HEK293 (cell line): ENCODE measurements around the gene ARL15.

Source experiments
- BCL11B ChIP-seq: fragments of 450-650 bp; formaldehyde crosslinking; IDR thresholded peaks from 2 replicates; pipeline ENCODE4 v1.5.1; 2016; ENCODE audit warnings: low read depth, missing biosample characterization, missing genetic modification characterization
- FEZF1 ChIP-seq: fragments of 450-650 bp; formaldehyde crosslinking; IDR thresholded peaks from 2 replicates; pipeline ENCODE4 v1.5.1; 2016; ENCODE audit warnings: missing biosample characterization, missing genetic modification characterization
- HOXC10 ChIP-seq: sonication (generic); formaldehyde crosslinking; IDR thresholded peaks from 2 replicates; pipeline ENCODE4 v1.8.1; 2023; ENCODE audit warnings: mild to moderate bottlenecking, missing genetic modification reagents
- KLF8 ChIP-seq: fragments of 450-650 bp; formaldehyde crosslinking; IDR thresholded peaks from 2 replicates; pipeline ENCODE4 v1.5.1; 2016; ENCODE audit warnings: missing biosample characterization, missing genetic modification characterization
- MEIS1 ChIP-seq: sonication (generic); formaldehyde crosslinking; IDR thresholded peaks from 2 replicates; pipeline ENCODE4 v1.8.1; 2022; ENCODE audit warnings: missing genetic modification reagents, mild to moderate bottlenecking, borderline replicate concordance
- MYNN ChIP-seq: fragments of 450-650 bp; formaldehyde crosslinking; IDR thresholded peaks from 2 replicates; pipeline ENCODE4 v1.5.1; 2016; ENCODE audit warnings: missing biosample characterization, missing genetic modification characterization, borderline replicate concordance
- PATZ1 ChIP-seq: fragments of 450-650 bp; formaldehyde crosslinking; IDR thresholded peaks from 2 replicates; pipeline ENCODE4 v1.5.1; 2016; ENCODE audit warnings: missing biosample characterization, missing genetic modification characterization
- SP3 ChIP-seq: fragments of 450-650 bp; formaldehyde crosslinking; IDR thresholded peaks from 2 replicates; pipeline ENCODE4 v1.5.1; 2016; ENCODE audit warnings: missing biosample characterization, missing genetic modification characterization
- SP7 ChIP-seq: fragments of 450-650 bp; formaldehyde crosslinking; IDR thresholded peaks from 2 replicates; pipeline ENCODE4 v1.5.1; 2016; ENCODE audit warnings: missing biosample characterization, missing genetic modification characterization
- YY1 ChIP-seq: fragments of 450-650 bp; formaldehyde crosslinking; IDR thresholded peaks from 2 replicates; pipeline ENCODE4 v1.5.1; 2018; ENCODE audit warnings: missing biosample characterization, missing genetic modification characterization
- ZBTB26 ChIP-seq: fragments of 450-650 bp; formaldehyde crosslinking; optimal IDR thresholded peaks from 2 replicates; pipeline ENCODE3; 2016; ENCODE audit warnings: missing biosample characterization, mild to moderate bottlenecking, missing genetic modification characterization
- ZBTB44 ChIP-seq: fragments of 450-650 bp; IDR thresholded peaks from 2 replicates; pipeline ENCODE4 v1.5.1; 2018; ENCODE audit warnings: missing biosample characterization, mild to moderate bottlenecking, missing genetic modification characterization
- ZEB2 ChIP-seq: fragments of 450-650 bp; formaldehyde crosslinking; IDR thresholded peaks from 2 replicates; pipeline ENCODE4 v1.5.1; 2016; ENCODE audit warnings: missing biosample characterization, missing genetic modification characterization
- ZNF114 ChIP-seq: fragments of 450-650 bp; formaldehyde crosslinking; IDR thresholded peaks from 2 replicates; pipeline ENCODE4 v1.5.0; 2017; ENCODE audit warnings: missing biosample characterization, missing genetic modification characterization
- ZNF132 ChIP-seq: fragments of 450-650 bp; formaldehyde crosslinking; IDR thresholded peaks from 2 replicates; pipeline ENCODE4 v1.5.1; 2017; ENCODE audit warnings: missing biosample characterization, missing genetic modification characterization, borderline replicate concordance
- ZNF24 ChIP-seq: fragments of 450-650 bp; formaldehyde crosslinking; IDR thresholded peaks from 2 replicates; pipeline ENCODE4 v1.5.1; 2016; ENCODE audit warnings: missing biosample characterization, missing genetic modification characterization
- ZNF26 ChIP-seq: fragments of 450-650 bp; formaldehyde crosslinking; IDR thresholded peaks from 2 replicates; pipeline ENCODE4 v1.5.1; 2016; ENCODE audit warnings: missing biosample characterization, missing genetic modification characterization
- ZNF266 ChIP-seq: fragments of 450-650 bp; formaldehyde crosslinking; IDR thresholded peaks from 2 replicates; pipeline ENCODE4 v1.5.1; 2016; ENCODE audit warnings: missing biosample characterization, missing genetic modification characterization, low read depth
- ZNF274 ChIP-seq, 2 experiments: fragments of 200-500 bp in 1 of 2; fragments of 450-650 bp in 1 of 2; sonication (Bioruptor generic) in 1 of 2; formaldehyde crosslinking in 1 of 2; IDR thresholded peaks; 2 replicates each; pipeline versions ENCODE4 v1.5.1 to v1.6.1; 2014 to 2016; ENCODE audit warnings: borderline replicate concordance in 1 of 2, inconsistent platforms in 1 of 2, low read length in 1 of 2, missing biosample characterization in 1 of 2, missing genetic modification characterization in 1 of 2
- ZNF302 ChIP-seq: fragments of 450-650 bp; formaldehyde crosslinking; IDR thresholded peaks from 2 replicates; pipeline ENCODE4 v1.5.1; 2016; ENCODE audit warnings: missing biosample characterization, missing genetic modification characterization, low read depth
- ZNF391 ChIP-seq: fragments of 450-650 bp; formaldehyde crosslinking; IDR thresholded peaks from 2 replicates; pipeline ENCODE4 v1.5.1; 2016; ENCODE audit warnings: low read depth, missing biosample characterization, missing genetic modification characterization, borderline replicate concordance
- ZNF433 ChIP-seq: fragments of 450-650 bp; formaldehyde crosslinking; IDR thresholded peaks from 2 replicates; pipeline ENCODE4 v1.5.1; 2016; ENCODE audit warnings: missing biosample characterization, missing genetic modification characterization, low read depth
- ZNF501 ChIP-seq: fragments of 450-650 bp; formaldehyde crosslinking; IDR thresholded peaks from 2 replicates; pipeline ENCODE4 v1.5.1; 2016; ENCODE audit warnings: missing biosample characterization, missing genetic modification characterization
- ZNF510 ChIP-seq: fragments of 450-650 bp; formaldehyde crosslinking; IDR thresholded peaks from 2 replicates; pipeline ENCODE4 v1.5.1; 2018; ENCODE audit warnings: mild to moderate bottlenecking, missing genetic modification characterization, missing biosample characterization; ENCODE audit not compliant: insufficient replicate concordance
- ZNF548 ChIP-seq: fragments of 450-650 bp; formaldehyde crosslinking; IDR thresholded peaks from 2 replicates; pipeline ENCODE4 v1.5.1; 2016; ENCODE audit warnings: missing biosample characterization, missing genetic modification characterization
- ZNF561 ChIP-seq: fragments of 450-650 bp; IDR thresholded peaks from 2 replicates; pipeline ENCODE4 v1.5.1; 2018; ENCODE audit warnings: missing biosample characterization, missing genetic modification characterization, borderline replicate concordance
- ZNF596 ChIP-seq: fragments of 450-650 bp; IDR thresholded peaks from 2 replicates; pipeline ENCODE4 v1.5.0; 2018; ENCODE audit warnings: missing biosample characterization, mild to moderate bottlenecking, missing genetic modification characterization, moderate library complexity
- ZNF610 ChIP-seq: fragments of 450-650 bp; formaldehyde crosslinking; IDR thresholded peaks from 2 replicates; pipeline ENCODE4 v1.5.1; 2016; ENCODE audit warnings: missing biosample characterization, missing genetic modification characterization, borderline replicate concordance
- ZNF629 ChIP-seq: fragments of 450-650 bp; formaldehyde crosslinking; IDR thresholded peaks from 2 replicates; pipeline ENCODE4 v1.5.1; 2017; ENCODE audit warnings: missing biosample characterization, missing genetic modification characterization
- ZNF664 ChIP-seq: fragments of 450-650 bp; formaldehyde crosslinking; IDR thresholded peaks from 2 replicates; pipeline ENCODE4 v1.5.1; 2016; ENCODE audit warnings: missing biosample characterization, missing genetic modification characterization
- ZNF792 ChIP-seq: fragments of 450-650 bp; formaldehyde crosslinking; IDR thresholded peaks from 2 replicates; pipeline ENCODE4 v1.5.1; 2016; ENCODE audit warnings: missing biosample characterization, missing genetic modification characterization
- ZNF830 ChIP-seq: fragments of 450-650 bp; IDR thresholded peaks from 2 replicates; pipeline ENCODE4 v1.5.0; 2018; ENCODE audit warnings: missing biosample characterization, missing genetic modification characterization, low read depth, mild to moderate bottlenecking, moderate library complexity
- ZNF837 ChIP-seq: fragments of 450-650 bp; formaldehyde crosslinking; IDR thresholded peaks from 2 replicates; pipeline ENCODE4 v1.5.1; 2016; ENCODE audit warnings: missing biosample characterization, missing genetic modification characterization
- ZSCAN30 ChIP-seq: fragments of 450-650 bp; IDR thresholded peaks from 2 replicates; pipeline ENCODE4 v1.5.1; 2018; ENCODE audit warnings: missing biosample characterization, mild to moderate bottlenecking, missing genetic modification characterization, moderate library complexity
- ZSCAN5A ChIP-seq: fragments of 450-650 bp; formaldehyde crosslinking; IDR thresholded peaks from 2 replicates; pipeline ENCODE4 v1.5.1; 2016; ENCODE audit warnings: missing biosample characterization, missing genetic modification characterization

ARL15 gene

GRCh38 chr5:54302267-54302687 is 8.1 kb downstream of the ARL15 start (continued):
- peak; percentile 100 for TF ChIP-seq FEZF1 (tag by site-specific recombination)
- TF ChIP-seq ZNF391: peak; percentile 77; the same call in 1 of the 2 replicates
- TF ChIP-seq ZNF501 (tag by site-specific recombination): peak; percentile 68; the same call in 1 of the 2 replicates
- peak; percentile 99 for TF ChIP-seq SP7 (tag by site-specific recombination)
- TF ChIP-seq ZNF596 (tag by site-specific recombination): peak; percentile 66
- no peak for TF ChIP-seq MYNN
- no peak for TF ChIP-seq ZNF837 (tag by site-specific recombination)
- TF ChIP-seq HOXC10 (CRISPR knock-in tag): no peak
- TF ChIP-seq ZEB2: peak; percentile 90
- peak; percentile 73; the same call in 1 of the 2 replicates for TF ChIP-seq ZNF610 (tag by site-specific recombination)
- TF ChIP-seq SP3: no peak
- no peak for TF ChIP-seq YY1
- TF ChIP-seq ZSCAN30 (tag by site-specific recombination): peak; percentile 95
- TF ChIP-seq ZNF561 (tag by site-specific recombination): peak; percentile 88
- TF ChIP-seq ZNF274 (IDR thresholded peaks at IDR 0.05; ENCODE audit: low read length): no peak
- no peak for TF ChIP-seq ZNF274 (tag by site-specific recombination; IDR thresholded peaks at IDR 0.05; ENCODE audit: borderline replicate concordance)
- no peak for TF ChIP-seq ZNF26 (tag by site-specific recombination)
- TF ChIP-seq ZSCAN5A (tag by site-specific recombination): peak; percentile 84
- TF ChIP-seq PATZ1 (tag by site-specific recombination): peak; percentile 58
- TF ChIP-seq ZBTB26 (tag by site-specific recombination): no peak
- no peak for TF ChIP-seq ZNF830 (tag by site-specific recombination)
- TF ChIP-seq ZNF114 (tag by site-specific recombination): no peak
- no peak for TF ChIP-seq ZNF132 (tag by site-specific recombination)
- TF ChIP-seq ZNF629 (tag by site-specific recombination): peak; percentile 93
- no peak for TF ChIP-seq MEIS1
- no peak for TF ChIP-seq ZNF792 (tag by site-specific recombination)
- TF ChIP-seq ZNF433 (tag by site-specific recombination): no peak
- no peak for TF ChIP-seq ZNF266 (tag by site-specific recombination)
- TF ChIP-seq KLF8 (tag by site-specific recombination): peak; percentile 93
- peak; percentile 91 for TF ChIP-seq ZBTB44 (tag by site-specific recombination)
- TF ChIP-seq ZNF24 (tag by site-specific recombination): peak; percentile 95
- TF ChIP-seq BCL11B (tag by site-specific recombination): no peak
- TF ChIP-seq ZNF302: no peak
- peak; percentile 99 for TF ChIP-seq ZNF664 (tag by site-specific recombination)
- no peak for TF ChIP-seq ZNF548 (tag by site-specific recombination)
- TF ChIP-seq ZNF510 (tag by site-specific recombination): no peak
